Tibial nerve (tissue), 4 donors: ENCODE results near the gene ZNF322.

Experiments
- EP300 ChIP-seq, 2 donors: sonication (generic); formaldehyde crosslinking; IDR thresholded peaks; one replicate each; pipeline ENCODE4 v1.6.1; 2017; ENCODE audit warnings: antibody characterized with exemption in 2 of 2, mild to moderate bottlenecking in 1 of 2
- POLR2A ChIP-seq, 2 donors: fragments of 450-650 bp; IDR thresholded peaks; one replicate each; pipeline ENCODE4 v1.6.1; 2017; ENCODE audit warnings: antibody characterized with exemption in 2 of 2, mild to moderate bottlenecking in 2 of 2, moderate library complexity in 2 of 2
- TF ChIP-seq, protein P1 (sequence below), 5 experiments: fragments of 200-600 bp in 3 of 5; fragments of 450-650 bp in 2 of 5; sonication (generic) in 3 of 5; IDR thresholded peaks; one replicate each; pipeline ENCODE4 v1.5.1; 2016 to 2019; ENCODE audit warnings: antibody characterized with exemption in 5 of 5, mild to moderate bottlenecking in 3 of 5, moderate library complexity in 2 of 5

DNA sequence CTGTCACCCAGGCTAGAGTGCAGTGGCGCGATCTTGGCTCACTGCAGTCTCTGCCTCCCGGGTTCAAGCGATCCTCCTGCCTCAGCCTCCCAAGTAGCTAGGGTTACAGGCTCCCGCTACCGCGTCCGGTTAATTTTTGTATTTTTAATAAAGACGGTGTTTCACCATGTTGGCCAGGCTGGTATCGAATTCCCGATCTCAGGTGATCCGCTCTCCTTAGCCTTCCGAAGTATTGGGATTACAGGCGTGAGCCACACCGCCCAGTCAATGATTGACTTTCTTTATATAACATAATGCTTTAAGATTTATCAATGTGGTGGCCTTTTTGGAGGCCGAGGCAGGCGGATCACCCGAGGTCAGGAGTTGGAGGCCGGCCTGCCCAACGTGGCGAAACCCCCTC is 70.6 kb downstream of the ZNF322 start:
- TF ChIP-seq, protein P1, sequence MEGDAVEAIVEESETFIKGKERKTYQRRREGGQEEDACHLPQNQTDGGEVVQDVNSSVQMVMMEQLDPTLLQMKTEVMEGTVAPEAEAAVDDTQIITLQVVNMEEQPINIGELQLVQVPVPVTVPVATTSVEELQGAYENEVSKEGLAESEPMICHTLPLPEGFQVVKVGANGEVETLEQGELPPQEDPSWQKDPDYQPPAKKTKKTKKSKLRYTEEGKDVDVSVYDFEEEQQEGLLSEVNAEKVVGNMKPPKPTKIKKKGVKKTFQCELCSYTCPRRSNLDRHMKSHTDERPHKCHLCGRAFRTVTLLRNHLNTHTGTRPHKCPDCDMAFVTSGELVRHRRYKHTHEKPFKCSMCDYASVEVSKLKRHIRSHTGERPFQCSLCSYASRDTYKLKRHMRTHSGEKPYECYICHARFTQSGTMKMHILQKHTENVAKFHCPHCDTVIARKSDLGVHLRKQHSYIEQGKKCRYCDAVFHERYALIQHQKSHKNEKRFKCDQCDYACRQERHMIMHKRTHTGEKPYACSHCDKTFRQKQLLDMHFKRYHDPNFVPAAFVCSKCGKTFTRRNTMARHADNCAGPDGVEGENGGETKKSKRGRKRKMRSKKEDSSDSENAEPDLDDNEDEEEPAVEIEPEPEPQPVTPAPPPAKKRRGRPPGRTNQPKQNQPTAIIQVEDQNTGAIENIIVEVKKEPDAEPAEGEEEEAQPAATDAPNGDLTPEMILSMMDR (IDR thresholded peaks at IDR 0.05) = no peak
- no peak for TF ChIP-seq POLR2A (IDR thresholded peaks at IDR 0.05)
- TF ChIP-seq EP300 (IDR thresholded peaks at IDR 0.05) = no peak
